ENCODE measurements around the gene STK25.

STK25 gene

DNA sequence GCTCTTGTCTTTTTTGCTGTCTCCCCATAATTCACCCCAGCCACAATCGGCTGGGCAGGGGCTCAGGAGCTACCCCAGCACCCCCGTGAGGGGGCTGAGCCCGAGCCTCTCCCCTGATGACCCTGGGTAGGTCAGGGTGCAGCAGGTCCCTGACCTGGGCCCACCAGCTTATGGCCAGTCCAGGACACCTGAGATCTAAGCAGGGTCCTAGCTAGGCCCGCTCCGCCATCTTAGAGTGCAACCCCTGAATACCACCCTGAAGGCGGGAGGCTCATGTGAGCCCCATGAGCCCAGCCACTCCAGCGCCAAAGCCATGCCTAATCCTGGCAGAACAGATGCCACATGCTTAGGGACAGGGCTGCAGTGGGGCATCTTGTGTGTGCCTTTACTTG lies 16.2 kb downstream of the STK25 start:
- no peak for DNase-seq

DNA sequence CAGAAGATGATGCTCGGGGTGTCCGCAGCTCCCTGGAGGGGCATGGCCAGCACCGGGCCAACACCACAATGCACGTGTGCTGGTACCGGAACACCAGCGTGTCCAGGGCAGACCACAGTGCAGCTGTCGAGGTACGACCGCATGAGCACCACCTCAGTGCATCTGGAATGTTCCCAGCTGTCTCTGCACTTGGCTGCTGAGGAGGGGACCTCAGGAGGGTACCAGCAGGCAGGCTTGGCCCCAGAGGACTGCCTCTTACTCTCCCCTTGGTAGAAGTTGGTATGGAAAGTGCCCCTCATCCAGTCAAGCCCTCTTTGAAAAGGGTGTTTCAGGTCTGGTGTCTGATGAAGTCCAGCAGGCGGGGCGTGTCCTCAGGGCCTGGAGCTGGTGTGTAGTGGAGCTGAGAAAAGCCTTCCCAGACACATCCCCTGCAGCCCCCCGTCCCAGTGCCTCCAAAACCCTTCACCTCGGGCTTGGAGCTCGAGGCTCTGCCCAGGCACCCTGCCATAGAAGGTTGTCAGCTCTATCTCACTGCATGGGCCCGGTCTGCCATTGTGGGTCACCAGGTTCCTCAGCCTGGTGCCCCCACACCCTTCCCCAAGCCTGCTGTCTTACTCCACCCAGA lies 16.7 kb downstream of the STK25 start:
- DNase-seq, result no peak

DNA sequence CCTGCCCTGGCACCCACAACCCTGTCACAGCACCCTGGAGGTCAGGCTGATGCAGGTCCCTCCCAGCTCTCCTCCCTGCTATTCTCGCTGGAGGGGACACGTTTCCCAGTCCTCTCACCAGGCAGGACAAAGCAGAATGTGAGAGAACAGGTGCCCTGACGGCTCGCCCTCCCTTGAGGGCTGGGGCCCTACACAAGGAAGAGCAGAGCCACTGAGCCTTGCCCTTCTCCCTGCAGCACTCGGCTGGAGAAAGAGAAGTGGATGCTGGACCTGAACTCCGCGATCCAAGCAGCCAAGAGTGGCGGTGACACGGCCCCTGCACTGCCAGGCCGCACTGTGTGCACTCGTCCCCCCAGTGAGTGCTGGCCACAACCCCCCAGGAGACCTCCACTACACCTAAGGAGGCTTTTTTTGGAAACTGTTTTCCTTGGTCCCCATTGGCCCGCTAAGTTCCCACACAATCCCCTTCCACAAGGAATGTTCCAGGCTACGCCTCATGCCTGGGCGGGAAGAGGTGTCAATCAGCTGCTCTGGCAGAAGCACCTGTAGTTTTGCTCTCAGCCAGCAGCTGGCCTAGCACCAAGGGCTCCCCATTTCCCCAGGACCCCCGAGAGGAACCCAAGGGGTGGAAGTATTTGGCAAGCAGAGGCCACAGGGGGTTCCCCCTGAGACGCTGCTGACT lies 17.4 kb downstream of the STK25 start:
- no peak for DNase-seq

DNA sequence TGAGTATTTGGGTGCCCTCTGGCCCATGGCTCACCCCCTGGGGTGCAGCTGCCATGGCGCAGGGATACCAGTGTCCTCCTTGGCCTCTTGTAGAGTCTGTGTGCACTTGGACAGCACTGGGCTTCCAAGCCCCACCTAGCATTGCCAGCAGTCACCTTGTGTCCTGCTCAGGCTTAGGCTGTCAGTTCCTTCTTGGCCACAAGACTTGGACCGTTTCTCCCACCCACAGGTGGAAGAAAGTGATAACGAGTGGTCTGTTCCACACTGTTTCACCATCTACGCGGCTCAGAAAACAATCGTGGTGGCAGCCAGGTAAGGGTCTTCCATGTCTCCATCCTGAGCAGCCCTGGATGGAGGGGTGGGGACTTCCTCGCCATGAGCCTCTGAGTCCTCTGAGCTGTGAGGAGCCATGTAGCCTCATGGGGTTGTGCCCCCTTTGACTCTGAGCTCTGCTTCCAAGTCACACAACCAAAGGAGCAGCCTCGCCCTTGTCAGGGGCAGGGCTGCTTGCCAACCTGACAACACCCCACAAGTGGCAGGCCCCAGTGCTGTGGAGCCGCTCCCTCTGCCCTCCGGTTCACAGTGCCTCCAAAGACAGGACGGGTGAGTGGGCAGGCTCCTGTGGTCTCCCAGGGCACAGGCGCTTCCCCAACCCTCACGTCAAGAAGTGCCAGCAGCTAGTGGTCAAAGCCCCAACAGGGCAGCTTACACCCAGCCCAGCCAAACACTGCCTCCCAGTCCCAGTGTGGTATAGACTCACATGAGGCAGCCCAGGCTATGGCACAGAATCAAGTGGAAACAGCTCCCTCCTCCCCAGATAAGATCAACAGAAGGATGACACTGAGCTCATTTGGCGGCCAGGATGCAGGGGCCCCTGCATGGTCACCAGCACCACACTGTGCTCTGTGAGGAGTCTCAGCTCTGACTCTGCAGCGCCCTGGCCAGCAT lies 18.4 kb downstream of the STK25 start:
- no peak for DNase-seq

DNA sequence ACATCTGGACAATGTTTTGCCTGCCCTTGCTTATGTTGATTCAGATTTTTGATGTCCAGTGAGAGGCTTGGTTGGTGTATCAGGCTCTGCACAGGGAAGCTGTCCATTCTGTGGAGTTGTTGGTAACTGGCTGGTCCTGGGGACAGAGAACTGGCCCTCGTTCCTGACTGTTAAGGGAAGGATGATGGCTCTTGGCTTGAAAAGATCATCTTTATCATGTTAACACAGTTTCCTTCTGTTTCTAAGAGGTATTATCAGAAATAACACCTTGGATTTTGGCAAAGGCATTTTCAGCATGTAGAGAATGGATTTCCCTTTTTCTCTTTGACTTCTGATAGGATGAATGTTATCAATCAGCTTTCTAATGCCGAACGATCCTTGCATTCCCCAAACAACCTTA lies 19.3 kb downstream of the STK25 start:
- no peak for DNase-seq

DNA sequence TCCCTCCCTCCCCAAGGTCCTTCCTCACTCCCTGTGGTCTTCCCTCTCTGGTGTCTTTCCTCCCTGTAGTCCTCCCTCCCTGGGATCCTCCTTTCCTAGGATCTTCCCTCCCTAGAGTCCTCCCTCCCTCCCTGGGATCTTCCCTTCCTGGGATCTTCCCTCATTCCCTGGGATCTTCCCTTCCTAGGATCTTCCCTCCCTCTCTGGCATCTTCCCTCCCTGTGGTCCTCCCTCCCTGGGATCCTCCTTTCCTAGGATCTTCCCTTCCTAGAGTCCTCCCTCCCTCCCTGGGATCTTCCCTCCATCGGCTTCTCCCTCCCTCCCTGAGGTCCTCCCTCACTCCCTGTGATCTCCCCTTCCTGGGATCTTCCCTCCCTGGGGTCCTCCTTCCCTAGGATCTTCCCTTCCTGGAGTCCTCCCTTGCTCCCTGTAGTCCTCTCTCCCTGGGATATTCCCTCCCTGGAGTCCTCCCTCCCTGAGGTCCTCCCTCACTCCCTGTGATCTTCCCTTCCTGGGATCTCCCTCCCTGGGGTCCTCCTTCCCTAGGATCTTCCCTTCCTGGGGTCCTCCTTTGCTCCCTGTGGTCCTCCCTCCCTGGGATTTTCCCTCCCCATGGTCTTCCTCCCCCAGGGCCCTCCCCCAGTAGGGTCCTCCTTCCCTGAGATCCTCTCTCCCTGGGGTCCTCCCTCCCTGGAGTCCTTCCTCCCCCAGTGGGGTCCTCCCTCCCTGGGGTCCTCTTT lies 23.0 kb downstream of the STK25 start:
- no peak for DNase-seq

DNA sequence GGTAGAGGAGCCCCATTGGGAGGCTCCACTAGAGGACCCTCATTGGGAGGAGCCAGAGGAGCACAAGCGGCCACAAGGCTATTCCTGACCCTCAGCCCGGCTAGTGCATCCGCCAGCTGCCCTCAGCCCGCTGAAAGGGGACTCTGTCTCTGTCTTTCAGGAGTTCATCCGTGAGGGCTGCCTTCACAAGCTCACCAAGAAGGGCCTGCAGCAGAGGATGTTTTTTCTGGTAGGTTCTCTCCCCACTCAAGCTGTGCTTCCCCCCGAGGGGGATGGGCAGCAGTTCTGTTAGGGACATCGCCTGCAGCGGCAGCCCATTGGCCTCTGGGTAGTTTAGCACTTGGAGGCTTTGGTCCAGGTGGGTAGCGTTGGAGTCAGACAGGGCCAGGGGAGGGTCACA lies 25.1 kb downstream of the STK25 start:
- DNase-seq, result no peak

DNA sequence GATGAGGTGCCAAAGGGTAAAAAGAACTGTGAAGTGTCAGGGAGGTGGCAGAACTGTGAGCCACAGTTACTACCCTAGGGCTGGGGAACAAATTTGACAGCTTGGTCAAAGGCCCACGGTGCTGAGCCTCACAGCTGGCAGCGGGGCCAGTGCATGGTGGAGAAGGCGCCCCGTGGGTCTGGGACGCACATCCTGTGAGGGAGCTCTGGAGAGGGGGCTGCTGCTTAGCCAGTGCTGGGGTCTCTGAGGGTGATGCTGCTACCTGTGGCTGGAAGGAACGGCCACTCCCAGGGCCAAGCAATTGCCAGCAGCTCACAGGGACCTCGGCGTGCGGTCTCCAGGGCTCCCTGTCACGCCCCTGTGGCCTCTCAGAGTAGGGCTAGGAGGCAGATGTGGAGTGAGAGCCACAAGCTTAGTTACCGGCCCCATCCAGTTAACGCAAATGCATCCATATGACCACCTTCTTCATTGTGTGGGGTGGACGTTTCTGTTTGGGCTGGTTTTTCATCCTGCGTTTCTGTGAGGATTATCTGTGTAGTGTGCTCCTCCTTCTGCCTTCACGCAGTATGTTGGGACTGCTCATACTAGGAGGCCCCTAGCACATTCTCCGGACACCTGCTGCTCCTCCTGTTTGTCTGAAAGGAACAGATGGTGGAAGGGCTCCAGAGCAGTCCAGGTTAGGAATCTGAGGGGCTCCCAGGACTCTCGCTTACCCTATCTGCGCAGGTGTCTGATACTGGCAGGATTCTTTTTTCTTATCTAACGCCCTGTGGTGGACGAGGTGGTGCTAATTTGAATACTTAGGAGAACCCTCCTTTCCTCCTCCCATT lies 26.0 kb downstream of the STK25 start:
- no peak for DNase-seq

DNA sequence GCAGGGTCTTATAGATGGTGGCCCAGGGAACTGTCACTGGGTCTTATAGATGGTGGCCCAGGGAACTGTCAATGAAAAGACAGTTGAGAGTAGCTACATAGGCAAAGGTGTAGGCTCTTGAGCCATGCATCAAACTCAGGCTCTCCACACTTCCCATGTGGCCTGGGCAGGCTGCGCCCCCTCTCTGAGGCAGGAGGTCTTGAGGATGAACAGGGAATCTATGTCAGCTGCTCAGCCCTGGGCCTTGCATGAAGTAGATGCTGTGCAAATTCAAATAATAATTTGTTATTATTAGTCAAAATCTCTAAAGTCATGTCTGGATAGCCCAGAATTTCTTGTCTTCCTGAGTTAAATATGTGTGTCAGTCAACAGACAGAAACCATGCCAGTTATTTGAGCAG lies 26.7 kb downstream of the STK25 start:
- DNase-seq, result no peak

DNA sequence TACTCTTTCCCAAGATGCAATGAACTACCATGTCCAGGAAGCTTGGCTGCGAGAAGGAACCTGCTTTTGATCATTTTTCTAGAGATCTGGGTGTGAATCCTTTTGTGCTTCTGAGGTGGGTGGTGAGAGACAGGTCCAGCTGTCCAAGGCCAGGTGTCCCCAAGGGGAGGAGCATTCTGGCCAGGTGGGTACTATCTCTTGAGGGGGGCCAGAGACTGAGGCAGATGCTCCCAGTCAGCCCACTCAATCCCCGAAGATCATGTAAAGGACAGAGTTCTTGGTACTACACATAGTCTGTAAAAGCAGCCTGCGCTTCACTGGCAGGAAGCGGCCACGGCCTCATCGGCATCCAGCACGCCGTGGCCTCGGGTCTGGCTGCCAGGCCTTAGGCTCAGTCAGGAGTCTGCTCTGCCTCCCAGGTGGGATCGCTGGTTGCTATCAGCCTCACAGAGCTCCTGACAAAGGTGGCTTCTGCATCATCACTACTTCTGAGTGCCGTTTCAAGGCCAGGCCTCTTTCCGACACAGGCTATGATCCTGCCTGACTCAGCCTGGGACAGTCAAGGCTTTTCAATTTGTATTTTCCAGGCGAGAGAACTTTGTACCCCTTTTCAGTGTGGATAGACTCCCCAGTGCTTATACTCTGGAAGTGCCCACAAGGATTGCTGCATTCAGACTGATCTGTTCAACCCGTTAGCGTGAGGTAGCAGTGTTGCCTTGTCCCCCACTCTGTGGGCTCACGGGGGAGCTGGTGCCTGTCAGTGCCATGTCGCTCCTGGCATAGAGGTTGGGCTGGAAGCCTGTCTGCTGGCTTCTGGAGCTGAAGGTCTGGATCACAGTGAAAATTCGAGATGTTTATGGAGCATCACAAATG lies 29.1 kb downstream of the STK25 start:
- DNase-seq, result no peak

DNA sequence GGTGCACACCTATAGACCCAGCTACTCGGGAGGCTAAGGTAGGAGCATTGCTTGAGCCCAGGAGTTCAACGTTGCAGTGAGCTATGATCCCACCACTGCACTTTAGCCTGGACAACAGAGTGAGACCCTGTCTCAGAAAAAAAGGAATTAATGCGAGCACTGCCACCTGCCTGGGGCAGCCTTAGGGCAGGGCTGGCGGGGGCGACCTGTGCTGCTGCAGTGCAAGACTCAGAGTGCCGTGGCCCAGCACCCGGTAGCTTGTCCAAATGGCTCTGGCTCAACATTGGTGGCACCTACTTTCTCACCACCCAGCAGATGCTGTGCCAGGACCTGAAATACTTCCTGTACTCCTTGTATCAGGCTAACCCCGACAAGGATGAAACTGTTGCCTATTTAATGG lies 30.2 kb downstream of the STK25 start:
- no peak for DNase-seq

DNA sequence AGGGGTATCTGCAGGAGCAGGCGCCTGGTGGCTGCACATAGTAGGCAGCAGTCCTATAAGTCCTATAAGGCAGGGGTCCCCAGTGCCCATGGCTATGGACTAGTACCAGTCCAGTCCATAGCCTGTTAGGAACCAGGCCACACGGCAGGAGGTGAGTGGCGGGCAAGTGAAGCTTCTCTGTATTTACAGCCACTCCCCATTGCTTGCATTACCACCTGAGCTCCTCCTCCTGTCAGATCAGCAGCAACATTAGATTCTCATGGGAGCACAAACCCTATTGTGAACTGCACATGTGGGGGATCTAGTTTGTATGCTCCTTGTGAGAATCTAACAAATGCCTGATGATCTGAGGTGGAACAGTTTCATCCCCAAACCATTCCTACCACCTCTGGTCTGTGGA lies 33.1 kb downstream of the STK25 start:
- no peak for DNase-seq

DNA sequence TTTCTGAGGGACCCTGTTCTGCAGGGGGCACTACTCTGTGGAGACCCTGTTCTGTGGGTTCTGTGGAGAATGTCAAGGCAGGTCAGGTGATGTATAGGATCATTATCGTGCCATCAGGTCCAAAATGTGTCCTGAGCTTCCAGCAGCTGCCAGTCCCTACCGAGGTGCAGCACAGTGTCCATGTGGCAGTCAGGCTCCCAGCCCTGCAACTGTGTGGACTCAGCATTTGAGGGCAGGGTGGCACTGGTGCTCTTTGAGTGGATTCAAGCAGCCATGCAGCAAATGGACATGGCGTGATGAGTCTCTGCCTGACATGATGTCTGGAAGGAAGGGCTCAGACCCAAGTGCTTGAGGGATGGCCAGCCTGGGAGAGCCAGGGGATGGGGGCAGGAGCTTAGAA lies 35.0 kb downstream of the STK25 start:
- DNase-seq, result no peak

DNA sequence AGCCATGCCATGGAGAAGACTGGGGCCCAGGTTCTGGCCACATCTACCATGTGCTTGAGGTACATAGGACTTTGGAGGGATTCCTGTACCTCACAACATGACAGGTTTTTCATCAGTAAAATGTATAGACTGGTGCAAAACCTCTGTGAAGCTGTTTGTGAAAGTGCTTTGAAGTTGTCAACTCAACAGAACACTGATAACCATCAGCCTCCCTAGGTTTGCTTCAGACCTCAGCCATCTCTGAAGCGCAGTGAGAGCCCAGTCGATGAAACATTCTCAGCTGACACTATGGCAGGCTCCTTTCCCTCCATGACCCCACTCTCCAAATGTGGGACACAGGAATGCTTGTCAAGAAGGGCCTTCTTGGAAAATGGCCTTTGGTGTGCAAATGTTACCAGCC lies 38.6 kb downstream of the STK25 start:
- DNase-seq, result no peak

DNA sequence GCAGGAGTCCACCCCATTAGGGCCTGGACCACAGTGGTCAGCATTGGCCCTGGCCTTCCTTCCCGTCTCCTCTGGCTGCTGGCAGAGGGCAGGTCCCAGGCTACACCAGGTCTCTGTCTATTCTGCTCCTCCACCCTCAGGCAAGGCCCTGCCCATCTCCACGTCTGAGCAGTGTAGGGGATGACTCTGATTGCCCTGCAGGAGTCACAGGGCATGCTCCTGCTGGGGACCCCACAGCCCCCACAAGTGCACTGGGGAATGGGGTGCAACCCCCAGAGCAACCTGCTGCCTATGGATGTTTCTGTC lies 40.0 kb downstream of the STK25 start:
- no peak for DNase-seq

DNA sequence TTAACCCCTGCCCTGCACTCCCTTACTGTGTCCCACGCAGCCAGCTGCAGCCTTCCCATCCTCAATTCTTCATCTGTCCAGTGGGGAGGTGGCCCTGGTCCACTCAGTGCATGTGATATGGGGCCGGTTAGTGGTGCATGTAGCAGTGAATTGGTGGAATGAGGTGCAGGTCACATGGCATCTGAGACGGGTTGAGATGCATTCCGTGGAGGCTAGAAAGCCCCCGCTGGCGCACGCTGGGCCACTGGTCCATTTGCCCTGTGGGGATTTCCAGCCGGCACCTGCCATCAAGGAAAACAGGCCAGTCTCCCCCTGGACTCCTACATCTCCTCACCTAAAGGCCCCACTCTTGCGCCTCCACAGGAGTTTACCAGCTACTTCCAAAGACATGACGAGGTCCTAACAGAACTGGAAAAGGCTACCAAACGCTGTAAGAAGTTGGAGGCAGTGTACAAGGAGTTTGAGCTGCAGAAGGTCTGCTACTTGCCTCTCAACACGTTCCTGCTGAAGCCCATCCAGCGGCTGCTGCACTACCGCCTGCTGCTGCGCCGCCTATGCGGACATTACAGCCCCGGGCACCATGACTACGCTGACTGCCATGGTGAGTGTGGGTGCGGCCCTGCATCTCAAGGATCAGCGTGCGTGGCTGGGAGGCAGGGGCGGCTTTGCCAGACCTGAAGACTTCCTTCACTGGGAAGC lies 40.5 kb downstream of the STK25 start:
- no peak for DNase-seq

DNA sequence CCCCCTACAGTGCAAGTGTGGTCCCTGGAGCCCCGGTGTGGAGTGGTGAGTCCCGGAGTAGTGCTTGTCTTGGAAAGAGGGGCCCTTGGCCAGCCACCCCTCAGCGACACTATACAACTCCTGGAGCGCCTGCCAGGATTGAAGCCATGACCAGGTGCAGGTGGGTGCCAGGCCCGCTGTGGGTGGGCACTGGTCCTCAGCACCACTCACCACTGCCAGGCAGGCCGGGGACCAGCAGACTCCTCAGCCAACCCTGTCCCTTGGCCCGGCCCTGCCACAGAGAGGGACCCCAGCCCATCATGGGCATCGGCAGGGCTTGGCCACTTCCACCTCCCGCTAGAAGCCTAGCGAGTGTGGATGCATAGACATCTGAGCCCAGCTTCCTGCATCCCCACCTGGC lies 42.2 kb downstream of the STK25 start:
- DNase-seq, result no peak

DNA sequence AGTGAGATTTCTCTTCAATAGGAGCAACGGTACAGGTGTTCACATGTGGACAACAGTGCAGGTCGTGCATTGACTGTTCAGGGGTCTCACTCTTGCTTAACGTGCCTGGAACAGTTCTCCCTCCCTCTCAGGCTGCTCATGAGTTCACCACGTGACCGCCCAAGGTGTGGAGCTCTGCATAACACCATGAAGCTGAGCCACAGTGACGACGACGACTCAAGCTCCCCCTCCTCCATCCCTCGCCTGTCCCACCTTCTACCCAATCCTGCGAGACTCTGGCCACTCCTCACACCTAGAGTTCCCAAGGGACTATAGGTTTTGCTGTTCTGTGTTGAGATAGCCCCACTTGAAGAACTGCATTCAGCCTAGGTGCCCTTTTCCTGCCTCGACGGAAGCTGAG lies 42.8 kb downstream of the STK25 start:
- DNase-seq, result no peak

DNA sequence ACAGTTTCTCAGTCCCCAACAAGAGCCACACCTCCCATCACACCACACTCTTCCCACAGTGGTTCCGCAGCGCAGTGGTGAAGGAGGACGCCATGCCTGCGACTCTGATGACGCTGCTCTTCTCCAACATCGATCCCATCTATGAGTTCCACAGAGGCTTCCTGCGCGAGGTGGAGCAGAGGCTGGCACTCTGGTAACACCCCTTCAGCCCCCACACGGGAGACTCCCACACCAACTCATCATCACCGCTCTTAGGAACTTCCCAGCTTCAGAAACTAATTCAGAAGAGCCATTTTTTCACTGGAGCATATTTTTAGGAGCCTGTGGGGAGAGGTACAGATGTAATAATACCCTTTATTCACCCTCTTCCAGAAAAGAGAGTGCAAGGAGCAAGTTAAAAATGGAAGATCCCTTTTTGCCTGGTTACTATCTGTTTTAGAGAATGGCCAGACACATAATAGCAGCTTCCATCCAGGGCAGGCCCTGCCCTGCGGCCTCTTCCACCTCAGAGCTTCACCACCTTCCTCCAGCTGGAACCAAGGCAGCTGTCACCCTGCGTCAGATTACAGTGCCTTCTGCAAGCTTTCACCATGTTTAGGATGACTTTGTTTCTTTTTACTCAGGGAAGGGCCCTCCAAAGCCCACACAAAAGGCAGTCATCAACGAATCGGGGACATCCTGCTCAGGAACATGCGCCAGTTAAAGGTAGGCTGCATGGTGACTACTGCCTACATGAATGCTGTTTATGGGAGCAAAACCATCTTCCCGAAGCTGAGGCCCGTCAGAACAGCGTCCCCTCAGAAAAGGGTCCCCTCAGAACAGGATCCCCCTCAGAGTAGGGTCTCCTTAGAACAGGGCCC lies 44.9 kb downstream of the STK25 start:
- no peak for DNase-seq
